Femur (tissue), 1 donor: Measurements from ENCODE around the gene FSIP2.
"Not testable (repeated sequence)": the region's sequence is repeated elsewhere in the genome, so short reads cannot be mapped to it uniquely, and the experiment has no call there.

Experiments used
- DNase-seq: peaks from one replicate; pipeline ENCODE4 v3.0.0-alpha.2; 2017

FSIP2 gene

GRCh38 chr2:185811580-185811979, 73.0 kb downstream of the FSIP2 start:
- no peak for DNase-seq

GRCh38 chr2:185813707-185814106, 75.1 kb downstream of the FSIP2 start:
- no peak for DNase-seq

GRCh38 chr2:185817991-185818390, 79.4 kb downstream of the FSIP2 start:
- DNase-seq, result no peak

GRCh38 chr2:185821467-185821866, 82.9 kb downstream of the FSIP2 start:
- DNase-seq, result no peak

- no peak for DNase-seq
Measured at GRCh38 chr2:185823773-185824172, 85.2 kb downstream of the FSIP2 start.

GRCh38 chr2:185825557-185825956, 87.0 kb downstream of the FSIP2 start:
- no peak for DNase-seq

GRCh38 chr2:185828326-185828725, 89.7 kb downstream of the FSIP2 start:
- no peak for DNase-seq

GRCh38 chr2:185833864-185834263, 95.3 kb downstream of the FSIP2 start:
- DNase-seq, result no peak

- no peak for DNase-seq
Measured at GRCh38 chr2:185835974-185836373, 97.4 kb downstream of the FSIP2 start.

GRCh38 chr2:185854885-185855284, 116.3 kb downstream of the FSIP2 start:
- no peak for DNase-seq

- DNase-seq, result no peak
Measured at GRCh38 chr2:185857691-185858090, 119.1 kb downstream of the FSIP2 start.

- no peak for DNase-seq
Measured at GRCh38 chr2:185859506-185859905, 120.9 kb downstream of the FSIP2 start.

GRCh38 chr2:185860321-185860720, 121.7 kb downstream of the FSIP2 start:
- DNase-seq, result no peak

GRCh38 chr2:185862657-185863398, 124.2 kb downstream of the FSIP2 start:
- no peak for DNase-seq

GRCh38 chr2:185864468-185865260, 126.1 kb downstream of the FSIP2 start:
- DNase-seq, result not testable (repeated sequence)

GRCh38 chr2:185875136-185875931, 136.7 kb downstream of the FSIP2 start:
- no peak for DNase-seq

- DNase-seq, result no peak
Measured at GRCh38 chr2:185876234-185876633, 137.6 kb downstream of the FSIP2 start.

- DNase-seq, result no peak
Measured at GRCh38 chr2:185880396-185880795, 141.8 kb downstream of the FSIP2 start.
